Retinal pigment epithelial cell (primary cell): ENCODE data around the gene KRT1.

Experiments
- DNase-seq: peaks from one replicate; pipeline ENCODE4 v3.0.0-alpha.2; 2010; ENCODE audit warnings: low read depth
- H3K4me3 ChIP-seq: 2 replicates; pipeline ENCODE4 v1.5.1; 2011; ENCODE audit warnings: mild to moderate bottlenecking, low read length, control low read depth, moderate library complexity
- TF ChIP-seq, protein P1 (sequence below): conservative IDR thresholded peaks from 2 replicates; pipeline ENCODE4 v1.5.1; 2011; ENCODE audit warnings: low read depth, low read length, control low read depth, inconsistent platforms

Gene KRT1

DNA sequence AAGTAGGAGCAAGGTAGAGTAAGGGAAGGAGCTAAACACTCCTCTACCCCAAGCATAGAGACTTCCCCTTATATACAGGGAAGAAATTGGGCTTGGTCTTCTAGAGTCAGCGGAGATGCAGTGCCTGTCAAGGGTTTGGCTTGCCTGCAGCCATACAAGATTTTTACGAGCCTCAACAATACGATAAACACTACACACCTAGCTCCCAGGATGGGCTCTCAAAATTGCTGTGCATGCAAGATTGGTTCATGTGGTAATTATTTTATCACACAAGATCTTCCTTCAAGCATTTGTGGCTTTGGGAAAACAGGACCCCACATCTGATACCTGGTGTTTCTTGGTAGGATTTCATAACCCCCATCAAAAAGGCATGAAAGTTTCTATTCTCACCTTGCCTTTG, at the start of gene KRT1:
TSS of gene KRT1 (minus strand) at position 45 of the 400 bp plus-strand sequence. CDS start 59 bp downstream, outside the sequence.
- DNase-seq, result no peak
- TF ChIP-seq, protein P1, sequence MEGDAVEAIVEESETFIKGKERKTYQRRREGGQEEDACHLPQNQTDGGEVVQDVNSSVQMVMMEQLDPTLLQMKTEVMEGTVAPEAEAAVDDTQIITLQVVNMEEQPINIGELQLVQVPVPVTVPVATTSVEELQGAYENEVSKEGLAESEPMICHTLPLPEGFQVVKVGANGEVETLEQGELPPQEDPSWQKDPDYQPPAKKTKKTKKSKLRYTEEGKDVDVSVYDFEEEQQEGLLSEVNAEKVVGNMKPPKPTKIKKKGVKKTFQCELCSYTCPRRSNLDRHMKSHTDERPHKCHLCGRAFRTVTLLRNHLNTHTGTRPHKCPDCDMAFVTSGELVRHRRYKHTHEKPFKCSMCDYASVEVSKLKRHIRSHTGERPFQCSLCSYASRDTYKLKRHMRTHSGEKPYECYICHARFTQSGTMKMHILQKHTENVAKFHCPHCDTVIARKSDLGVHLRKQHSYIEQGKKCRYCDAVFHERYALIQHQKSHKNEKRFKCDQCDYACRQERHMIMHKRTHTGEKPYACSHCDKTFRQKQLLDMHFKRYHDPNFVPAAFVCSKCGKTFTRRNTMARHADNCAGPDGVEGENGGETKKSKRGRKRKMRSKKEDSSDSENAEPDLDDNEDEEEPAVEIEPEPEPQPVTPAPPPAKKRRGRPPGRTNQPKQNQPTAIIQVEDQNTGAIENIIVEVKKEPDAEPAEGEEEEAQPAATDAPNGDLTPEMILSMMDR, result no peak
- H3K4me3 ChIP-seq, result no peak within 1 kb of the TSS

DNA sequence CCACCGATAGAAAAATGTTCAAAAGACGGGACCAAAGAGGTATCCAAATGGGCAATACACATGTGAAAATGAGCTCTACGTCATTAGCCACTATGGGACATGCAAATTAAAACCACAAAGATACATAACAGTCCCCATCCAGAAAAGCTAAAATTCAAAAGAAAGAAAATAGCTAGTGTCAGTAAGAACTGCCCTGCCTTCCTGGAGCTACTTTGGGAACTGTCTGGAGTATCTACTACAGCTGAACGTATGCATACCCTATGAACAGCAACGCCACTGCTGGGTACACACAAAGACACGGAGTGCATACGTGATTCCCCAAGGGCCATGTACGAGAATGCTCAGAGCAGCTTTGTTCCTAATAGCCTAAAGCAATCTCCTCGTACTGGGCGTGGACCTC, 48.9 kb upstream of the KRT1 start:
- DNase-seq, result no peak
- H3K4me3 ChIP-seq, result no peak overlapping the region
- TF ChIP-seq, protein P1, result no peak

DNA sequence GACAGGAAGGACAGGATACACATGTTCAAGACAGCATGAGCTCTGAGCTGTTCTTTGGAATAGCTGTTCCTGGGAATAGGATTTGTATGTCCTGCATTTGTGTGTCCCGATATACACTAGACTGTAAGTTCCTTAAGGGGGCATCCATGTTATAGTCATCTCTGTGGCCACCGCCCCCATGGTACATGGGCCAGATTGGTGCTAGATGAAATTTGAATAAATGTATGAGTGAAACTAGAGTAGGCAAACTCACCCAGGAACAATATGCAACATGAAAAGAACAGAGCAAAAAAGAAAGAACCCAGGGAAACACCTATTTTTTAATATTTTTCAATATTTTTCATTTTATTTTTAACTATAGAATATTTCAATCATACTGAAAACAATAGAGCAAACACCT, 48.2 kb upstream of the KRT1 start:
- no peak for DNase-seq
- TF ChIP-seq, protein P1, result no peak

DNA sequence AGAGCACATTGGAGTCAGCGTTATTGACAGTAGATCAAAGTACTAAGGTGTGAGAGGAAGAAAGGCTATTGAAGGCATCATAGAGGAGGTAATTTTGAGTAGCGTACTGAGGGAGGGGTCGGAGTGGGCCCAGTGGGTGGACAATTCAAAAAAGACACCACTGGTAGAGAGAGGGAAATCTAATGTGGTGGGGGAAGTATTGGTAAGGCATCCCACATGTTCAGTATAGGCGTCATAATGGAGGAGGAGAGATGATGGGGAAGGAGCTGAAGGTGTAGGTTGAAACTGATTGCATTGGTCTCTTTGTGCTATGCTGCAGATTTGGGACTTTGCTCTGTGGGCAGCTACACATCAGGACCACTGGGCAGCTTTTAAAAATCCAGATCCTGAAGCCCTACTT, 46.8 kb upstream of the KRT1 start:
- DNase-seq, result no peak
- TF ChIP-seq, protein P1, result no peak

More for the DNA sequence above, 48.2 kb upstream of the KRT1 start:
- H3K4me3 ChIP-seq, result no peak overlapping the region

DNA sequence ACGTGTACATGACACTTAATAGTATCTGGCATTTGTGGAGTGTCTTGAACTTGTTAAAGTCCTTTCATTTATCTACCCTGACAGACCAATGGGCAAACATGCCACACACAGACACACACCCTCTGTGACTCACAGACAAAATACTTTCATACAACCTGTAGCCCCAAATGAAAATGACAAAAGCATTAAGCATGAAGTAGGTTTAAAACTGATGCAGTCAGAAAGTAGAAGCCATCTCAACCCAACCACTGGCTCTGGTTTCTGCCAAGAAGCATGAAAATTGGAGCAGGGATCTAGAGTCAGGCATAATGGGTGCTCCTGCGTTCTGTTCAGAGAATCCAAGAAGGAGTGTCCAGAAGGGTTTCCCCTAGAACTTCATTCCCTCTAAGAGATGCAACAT, 46.2 kb upstream of the KRT1 start:
- no peak for DNase-seq
- TF ChIP-seq, protein P1, result no peak

More for the DNA sequence above, 46.8 kb upstream of the KRT1 start:
- no peak overlapping the region for H3K4me3 ChIP-seq

DNA sequence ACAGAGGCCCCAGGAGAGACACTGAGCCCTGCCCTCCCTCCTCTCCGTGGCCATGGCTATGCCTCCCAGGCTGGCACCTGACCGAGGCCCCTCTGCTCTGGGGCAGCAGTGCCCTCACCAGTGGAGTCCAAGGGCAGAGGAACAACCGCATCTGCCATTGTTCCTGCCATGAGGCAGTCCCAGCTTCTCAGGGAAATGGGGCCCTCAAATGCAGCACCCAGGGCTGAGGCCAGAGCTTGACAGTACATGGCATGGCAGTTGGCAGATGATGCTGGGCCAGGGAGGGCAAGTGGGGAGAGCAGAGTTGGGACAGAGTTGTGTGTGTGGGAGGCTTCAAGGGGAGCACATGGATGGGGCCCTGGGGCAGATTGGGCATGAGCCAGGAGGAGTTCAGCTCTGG, 44.2 kb upstream of the KRT1 start:
- no peak overlapping the region for H3K4me3 ChIP-seq
- TF ChIP-seq, protein P1, result no peak
- no peak for DNase-seq

More for the DNA sequence above, 46.2 kb upstream of the KRT1 start:
- H3K4me3 ChIP-seq, result no peak overlapping the region

DNA sequence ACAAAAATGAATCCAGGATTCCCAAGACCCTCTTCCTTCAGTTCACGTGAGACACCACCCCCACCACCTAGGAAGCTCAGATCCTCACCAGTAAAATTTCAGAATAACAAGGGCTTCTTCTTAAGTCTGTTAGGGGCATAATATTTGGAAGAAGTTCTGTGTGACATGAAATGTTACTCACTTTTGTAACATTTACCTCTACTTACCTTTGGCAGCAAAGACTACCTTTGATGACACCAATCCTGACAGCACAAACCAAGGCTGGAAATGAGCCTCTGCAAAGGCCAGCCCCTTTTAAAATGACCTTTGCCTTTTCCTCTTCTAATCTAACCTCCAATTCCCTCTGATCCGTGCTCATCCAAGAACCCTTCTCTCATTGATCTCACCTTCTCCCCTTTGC, 42.5 kb upstream of the KRT1 start:
- no peak for DNase-seq
- no peak overlapping the region for H3K4me3 ChIP-seq
- TF ChIP-seq, protein P1, result no peak
